GM12878 (cell line): ENCODE measurements around the gene VMP1. TPM values are rescaled to one million over a fixed set of nuclear protein-coding genes. Genes with fewer than 3 reads are reported as not detected.
A peak's percentile ranks its signal among the peaks of the same experiment; 100 is the strongest.

Source experiments
- CHD1 ChIP-seq: IDR thresholded peaks from 2 replicates; pipeline ENCODE4 v1.6.1; 2012; ENCODE audit warnings: low read depth, low read length, improper control_type of control experiment
- CHD4 ChIP-seq: fragments of 200-600 bp; sonication (generic); IDR thresholded peaks from 2 replicates; pipeline ENCODE4 v1.6.1; 2016; ENCODE audit warnings: mild to moderate bottlenecking
- EZH2 ChIP-seq: IDR thresholded peaks from 2 replicates; pipeline ENCODE4 v1.6.1; 2012; ENCODE audit warnings: low read depth, mild to moderate bottlenecking, control low read depth, inconsistent platforms, low read length, borderline replicate concordance; ENCODE audit not compliant: control insufficient read depth
- HCFC1 ChIP-seq: fragments of 150-350 bp; IDR thresholded peaks from 2 replicates; pipeline ENCODE4 v1.6.1; 2014; ENCODE audit warnings: low read length
- KAT2A ChIP-seq: conservative IDR thresholded peaks from 2 replicates; pipeline ENCODE4 v1.6.1; 2011; ENCODE audit warnings: low read depth, low read length; ENCODE audit not compliant: control insufficient read depth
- MEF2A ChIP-seq: IDR thresholded peaks from 2 replicates; pipeline ENCODE4 v1.6.1; 2011; ENCODE audit warnings: low read depth, mild to moderate bottlenecking, low read length, moderate library complexity; ENCODE audit not compliant: insufficient read depth
- NFXL1 ChIP-seq: fragments of 450-650 bp; IDR thresholded peaks from 2 replicates; pipeline ENCODE4 v1.6.1; 2017; ENCODE audit warnings: antibody characterized with exemption, mild to moderate bottlenecking, borderline replicate concordance
- PML ChIP-seq: IDR thresholded peaks from 2 replicates; pipeline ENCODE4 v1.6.1; 2012; ENCODE audit warnings: low read length, inconsistent platforms
- RCOR1 ChIP-seq: conservative IDR thresholded peaks from 2 replicates; pipeline ENCODE4 v1.6.1; 2012; ENCODE audit warnings: low read depth, low read length, improper control_type of control experiment
- SIX5 ChIP-seq: IDR thresholded peaks from 2 replicates; pipeline ENCODE4 v1.6.1; 2011; ENCODE audit warnings: mild to moderate bottlenecking, low read depth, low read length, moderate library complexity; ENCODE audit not compliant: severe bottlenecking
- SRF ChIP-seq, 2 experiments: IDR thresholded peaks; 2 replicates each; pipeline ENCODE4 v1.6.1; 2011; ENCODE audit warnings: low read depth in 2 of 2, low read length in 2 of 2, mild to moderate bottlenecking in 1 of 2, moderate library complexity in 1 of 2
- STAT1 ChIP-seq: fragments of 450-650 bp; conservative IDR thresholded peaks from 2 replicates; pipeline ENCODE4 v1.6.1; 2014; ENCODE audit warnings: antibody characterized with exemption, mild to moderate bottlenecking
- STAT3 ChIP-seq: IDR thresholded peaks from 2 replicates; pipeline ENCODE4 v1.6.1; 2011; ENCODE audit warnings: low read depth, low read length, improper control_type of control experiment
- TCF3 ChIP-seq: IDR thresholded peaks from 2 replicates; pipeline ENCODE4 v1.6.1; 2012; ENCODE audit warnings: low read depth, mild to moderate bottlenecking, low read length, borderline replicate concordance; ENCODE audit not compliant: insufficient read depth
- polyA plus RNA-seq, 11 experiments: library from polyadenylated mRNA; depleted of rRNA in 4 of 11; unstranded in 6 of 11; stranded (reverse) in 5 of 11; fragments of >200 nt; fragmentation: Nextera tagmentation in 4 of 11; fragmentation: Illumina TruSeq in 1 of 11; extraction: Ambion mirVana in 4 of 11; extraction: Trizol in 1 of 11; gene quantifications; 1 replicate in 1 of 11; 2 replicates in 10 of 11; pipeline versions ENCODE4 v1.2.1 to v1.2.3, GENCODE V29; 2011 to 2016; ENCODE audit warnings: inconsistent platforms in 2 of 11, missing spikeins in 2 of 11, low read depth in 1 of 11
- total RNA-seq, 4 experiments: library from RNA; depleted of rRNA in 3 of 4; stranded (reverse); fragments of >200 nt in 3 of 4; fragmentation: Illumina TruSeq in 1 of 4; extraction: Trizol in 1 of 4; gene quantifications; 2 replicates each; pipeline versions ENCODE4 v1.2.1 to v1.2.3, GENCODE V29; 2013 to 2021
- TF ChIP-seq, protein P1 (sequence below): fragments of 450-650 bp; IDR thresholded peaks from 2 replicates; pipeline ENCODE4 v1.6.1; 2018; ENCODE audit warnings: borderline replicate concordance, mild to moderate bottlenecking; ENCODE audit not compliant: partially characterized antibody
- TF ChIP-seq, protein P2 (sequence below): IDR thresholded peaks from 2 replicates; pipeline ENCODE4 v1.6.1; 2011; ENCODE audit warnings: low read depth, low read length, improper control_type of control experiment, borderline replicate concordance
- TF ChIP-seq, protein P3 (sequence below): fragments of 150-350 bp; IDR thresholded peaks from 2 replicates; pipeline ENCODE4 v1.6.1; 2016; ENCODE audit warnings: low read depth, low read length
- TF ChIP-seq, protein P4 (sequence below): fragments of 450-650 bp; conservative IDR thresholded peaks from 2 replicates; pipeline ENCODE4 v1.6.1; 2017; ENCODE audit warnings: mild to moderate bottlenecking, moderate library complexity
- TF ChIP-seq, protein P5 (sequence below): IDR thresholded peaks from 2 replicates; pipeline ENCODE4 v1.6.1; 2012; ENCODE audit warnings: low read length, inconsistent platforms

Gene VMP1
- total and polyA plus RNA-seq, 10 of the 15 experiments (the other 5 are each of a cell fraction or from before 2014, with no cell fraction given), result 88.4 to 199 (median 132) TPM

DNA sequence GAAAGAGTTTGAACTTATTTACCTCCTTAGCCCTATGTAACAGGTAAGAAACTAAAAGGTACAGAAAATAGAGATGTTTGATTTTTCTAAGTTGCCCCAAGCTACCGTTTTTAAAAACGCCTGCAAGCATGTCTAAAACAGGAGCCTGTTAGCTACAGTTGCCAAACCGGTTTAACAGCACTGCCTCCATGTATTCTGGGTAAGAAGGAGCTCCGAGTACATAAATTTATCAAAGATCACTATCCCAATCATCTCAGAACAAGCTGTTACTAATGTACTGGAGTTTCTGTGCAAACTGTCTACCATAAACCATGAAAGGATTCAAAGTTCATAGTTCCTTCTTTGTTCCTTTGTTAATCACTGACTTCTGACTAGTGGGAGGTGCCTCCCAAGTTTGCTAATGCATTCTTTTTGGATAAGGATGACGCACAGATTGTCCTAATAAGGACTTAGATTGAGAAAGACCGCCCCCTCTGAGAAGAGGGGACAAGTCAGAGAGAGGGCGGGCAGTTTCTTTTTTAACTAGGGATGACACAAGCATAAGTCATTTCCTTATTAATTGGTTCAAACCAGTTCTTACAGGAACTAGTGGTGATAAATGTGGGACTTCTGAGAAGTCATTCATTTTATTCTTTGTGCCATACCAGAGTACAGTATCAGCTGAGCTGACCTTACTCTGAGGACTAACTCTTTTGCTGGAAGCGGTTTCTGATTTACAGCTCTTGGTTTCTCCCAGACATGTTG is 130.0 kb downstream of the VMP1 start (continued):
- TF ChIP-seq, protein P1, sequence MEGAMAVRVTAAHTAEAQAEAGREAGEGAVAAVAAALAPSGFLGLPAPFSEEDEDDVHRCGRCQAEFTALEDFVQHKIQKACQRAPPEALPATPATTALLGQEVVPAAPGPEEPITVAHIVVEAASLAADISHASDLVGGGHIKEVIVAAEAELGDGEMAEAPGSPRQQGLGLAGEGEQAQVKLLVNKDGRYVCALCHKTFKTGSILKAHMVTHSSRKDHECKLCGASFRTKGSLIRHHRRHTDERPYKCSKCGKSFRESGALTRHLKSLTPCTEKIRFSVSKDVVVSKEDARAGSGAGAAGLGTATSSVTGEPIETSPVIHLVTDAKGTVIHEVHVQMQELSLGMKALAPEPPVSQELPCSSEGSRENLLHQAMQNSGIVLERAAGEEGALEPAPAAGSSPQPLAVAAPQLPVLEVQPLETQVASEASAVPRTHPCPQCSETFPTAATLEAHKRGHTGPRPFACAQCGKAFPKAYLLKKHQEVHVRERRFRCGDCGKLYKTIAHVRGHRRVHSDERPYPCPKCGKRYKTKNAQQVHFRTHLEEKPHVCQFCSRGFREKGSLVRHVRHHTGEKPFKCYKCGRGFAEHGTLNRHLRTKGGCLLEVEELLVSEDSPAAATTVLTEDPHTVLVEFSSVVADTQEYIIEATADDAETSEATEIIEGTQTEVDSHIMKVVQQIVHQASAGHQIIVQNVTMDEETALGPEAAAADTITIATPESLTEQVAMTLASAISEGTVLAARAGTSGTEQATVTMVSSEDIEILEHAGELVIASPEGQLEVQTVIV, result no peak
- TF ChIP-seq HCFC1 (no peak), SRF (IDR thresholded peaks at IDR 0.05; ENCODE audit: low read depth in 2 of 2, low read length in 2 of 2) (peak in 1 of 2 experiments; percentile 95; a peak in 2 of 4 replicates), NFXL1 (no peak; the same call in 1 of the 2 replicates), SIX5 (no peak), PML (peak; percentile 99), TCF3 (peak; percentile 71; the same call in 1 of the 2 replicates), CHD4 (no peak), EZH2 (no peak), STAT1 (0 out of 2 replicates have a peak, but pooled peaks have one; percentile 19), STAT3 (peak; percentile 77; the same call in 1 of the 2 replicates), MEF2A (peak; percentile 28; the same call in 1 of the 2 replicates), CHD1 (no peak), KAT2A (no peak), RCOR1 (no peak)
- TF ChIP-seq, protein P2, sequence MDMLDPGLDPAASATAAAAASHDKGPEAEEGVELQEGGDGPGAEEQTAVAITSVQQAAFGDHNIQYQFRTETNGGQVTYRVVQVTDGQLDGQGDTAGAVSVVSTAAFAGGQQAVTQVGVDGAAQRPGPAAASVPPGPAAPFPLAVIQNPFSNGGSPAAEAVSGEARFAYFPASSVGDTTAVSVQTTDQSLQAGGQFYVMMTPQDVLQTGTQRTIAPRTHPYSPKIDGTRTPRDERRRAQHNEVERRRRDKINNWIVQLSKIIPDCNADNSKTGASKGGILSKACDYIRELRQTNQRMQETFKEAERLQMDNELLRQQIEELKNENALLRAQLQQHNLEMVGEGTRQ, result no peak
- TF ChIP-seq, protein P3, sequence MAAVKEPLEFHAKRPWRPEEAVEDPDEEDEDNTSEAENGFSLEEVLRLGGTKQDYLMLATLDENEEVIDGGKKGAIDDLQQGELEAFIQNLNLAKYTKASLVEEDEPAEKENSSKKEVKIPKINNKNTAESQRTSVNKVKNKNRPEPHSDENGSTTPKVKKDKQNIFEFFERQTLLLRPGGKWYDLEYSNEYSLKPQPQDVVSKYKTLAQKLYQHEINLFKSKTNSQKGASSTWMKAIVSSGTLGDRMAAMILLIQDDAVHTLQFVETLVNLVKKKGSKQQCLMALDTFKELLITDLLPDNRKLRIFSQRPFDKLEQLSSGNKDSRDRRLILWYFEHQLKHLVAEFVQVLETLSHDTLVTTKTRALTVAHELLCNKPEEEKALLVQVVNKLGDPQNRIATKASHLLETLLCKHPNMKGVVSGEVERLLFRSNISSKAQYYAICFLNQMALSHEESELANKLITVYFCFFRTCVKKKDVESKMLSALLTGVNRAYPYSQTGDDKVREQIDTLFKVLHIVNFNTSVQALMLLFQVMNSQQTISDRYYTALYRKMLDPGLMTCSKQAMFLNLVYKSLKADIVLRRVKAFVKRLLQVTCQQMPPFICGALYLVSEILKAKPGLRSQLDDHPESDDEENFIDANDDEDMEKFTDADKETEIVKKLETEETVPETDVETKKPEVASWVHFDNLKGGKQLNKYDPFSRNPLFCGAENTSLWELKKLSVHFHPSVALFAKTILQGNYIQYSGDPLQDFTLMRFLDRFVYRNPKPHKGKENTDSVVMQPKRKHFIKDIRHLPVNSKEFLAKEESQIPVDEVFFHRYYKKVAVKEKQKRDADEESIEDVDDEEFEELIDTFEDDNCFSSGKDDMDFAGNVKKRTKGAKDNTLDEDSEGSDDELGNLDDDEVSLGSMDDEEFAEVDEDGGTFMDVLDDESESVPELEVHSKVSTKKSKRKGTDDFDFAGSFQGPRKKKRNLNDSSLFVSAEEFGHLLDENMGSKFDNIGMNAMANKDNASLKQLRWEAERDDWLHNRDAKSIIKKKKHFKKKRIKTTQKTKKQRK, result no peak
- TF ChIP-seq, protein P4, sequence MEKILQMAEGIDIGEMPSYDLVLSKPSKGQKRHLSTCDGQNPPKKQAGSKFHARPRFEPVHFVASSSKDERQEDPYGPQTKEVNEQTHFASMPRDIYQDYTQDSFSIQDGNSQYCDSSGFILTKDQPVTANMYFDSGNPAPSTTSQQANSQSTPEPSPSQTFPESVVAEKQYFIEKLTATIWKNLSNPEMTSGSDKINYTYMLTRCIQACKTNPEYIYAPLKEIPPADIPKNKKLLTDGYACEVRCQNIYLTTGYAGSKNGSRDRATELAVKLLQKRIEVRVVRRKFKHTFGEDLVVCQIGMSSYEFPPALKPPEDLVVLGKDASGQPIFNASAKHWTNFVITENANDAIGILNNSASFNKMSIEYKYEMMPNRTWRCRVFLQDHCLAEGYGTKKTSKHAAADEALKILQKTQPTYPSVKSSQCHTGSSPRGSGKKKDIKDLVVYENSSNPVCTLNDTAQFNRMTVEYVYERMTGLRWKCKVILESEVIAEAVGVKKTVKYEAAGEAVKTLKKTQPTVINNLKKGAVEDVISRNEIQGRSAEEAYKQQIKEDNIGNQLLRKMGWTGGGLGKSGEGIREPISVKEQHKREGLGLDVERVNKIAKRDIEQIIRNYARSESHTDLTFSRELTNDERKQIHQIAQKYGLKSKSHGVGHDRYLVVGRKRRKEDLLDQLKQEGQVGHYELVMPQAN, result no peak
- TF ChIP-seq, protein P5, sequence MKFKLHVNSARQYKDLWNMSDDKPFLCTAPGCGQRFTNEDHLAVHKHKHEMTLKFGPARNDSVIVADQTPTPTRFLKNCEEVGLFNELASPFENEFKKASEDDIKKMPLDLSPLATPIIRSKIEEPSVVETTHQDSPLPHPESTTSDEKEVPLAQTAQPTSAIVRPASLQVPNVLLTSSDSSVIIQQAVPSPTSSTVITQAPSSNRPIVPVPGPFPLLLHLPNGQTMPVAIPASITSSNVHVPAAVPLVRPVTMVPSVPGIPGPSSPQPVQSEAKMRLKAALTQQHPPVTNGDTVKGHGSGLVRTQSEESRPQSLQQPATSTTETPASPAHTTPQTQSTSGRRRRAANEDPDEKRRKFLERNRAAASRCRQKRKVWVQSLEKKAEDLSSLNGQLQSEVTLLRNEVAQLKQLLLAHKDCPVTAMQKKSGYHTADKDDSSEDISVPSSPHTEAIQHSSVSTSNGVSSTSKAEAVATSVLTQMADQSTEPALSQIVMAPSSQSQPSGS, result peak; percentile 79
